HG02981 (cell line): ENCODE measurements around the gene SPO11.
A peak's percentile ranks its signal among the peaks of the same experiment; 100 is the strongest.
"Not testable (repeated sequence)": the region's sequence is repeated elsewhere in the genome, so short reads cannot be mapped to it uniquely, and the experiment has no call there.

ENCODE experiments used
- ATAC-seq: cut with Tn5 transposase; IDR thresholded peaks from one replicate; pipeline ENCODE4 v1.9.1; 2021; ENCODE audit warnings: mild to moderate bottlenecking, moderate library complexity; ENCODE audit not compliant: unreplicated experiment

SPO11 gene

GRCh38 chr20:57335392-57335791 lies 5.8 kb downstream of the SPO11 start:
- ATAC-seq, result no peak

GRCh38 chr20:57341663-57342062 lies 12.1 kb downstream of the SPO11 start:
- no peak for ATAC-seq

GRCh38 chr20:57342829-57343228 lies 13.2 kb downstream of the SPO11 start:
- no peak for ATAC-seq

- no peak for ATAC-seq
Measured at GRCh38 chr20:57346477-57346876, 16.9 kb downstream of the SPO11 start.

- no peak for ATAC-seq
Measured at GRCh38 chr20:57347393-57347792, 17.8 kb downstream of the SPO11 start.

GRCh38 chr20:57348200-57348921 lies 18.8 kb downstream of the SPO11 start:
- not testable (repeated sequence) for ATAC-seq

GRCh38 chr20:57348922-57349574 lies 19.4 kb downstream of the SPO11 start:
- ATAC-seq, result not testable (repeated sequence)

GRCh38 chr20:57350081-57350710 lies 20.6 kb downstream of the SPO11 start:
- ATAC-seq, result no peak

GRCh38 chr20:57350726-57351041 lies 21.1 kb downstream of the SPO11 start:
- not testable (repeated sequence) for ATAC-seq

- ATAC-seq, result peak; percentile 63
Measured at GRCh38 chr20:57351042-57351783, 21.6 kb downstream of the SPO11 start, which contains the start of gene RAE1. Gene RAE1 (plus strand): TSS chr20:57351255. CDS start chr20:57354039, 2,784 bp downstream.

GRCh38 chr20:57352305-57352704 lies 22.7 kb downstream of the SPO11 start:
- no peak for ATAC-seq

GRCh38 chr20:57353351-57353750 lies 23.7 kb downstream of the SPO11 start:
- ATAC-seq, result no peak

- ATAC-seq, result no peak
Measured at GRCh38 chr20:57361517-57361916, 31.9 kb downstream of the SPO11 start.

GRCh38 chr20:57364451-57364850 lies 34.8 kb downstream of the SPO11 start:
- no peak for ATAC-seq

GRCh38 chr20:57369596-57369995 lies 40.0 kb downstream of the SPO11 start:
- no peak for ATAC-seq

- ATAC-seq, result no peak
Measured at GRCh38 chr20:57370316-57370715, 40.7 kb downstream of the SPO11 start.

- ATAC-seq, result no peak
Measured at GRCh38 chr20:57371363-57371762, 41.8 kb downstream of the SPO11 start.

GRCh38 chr20:57372157-57372556 lies 42.6 kb downstream of the SPO11 start:
- no peak for ATAC-seq

GRCh38 chr20:57372581-57373350 lies 43.2 kb downstream of the SPO11 start:
- no peak for ATAC-seq

GRCh38 chr20:57374343-57374930 lies 44.8 kb downstream of the SPO11 start:
- ATAC-seq, result no peak
